NCI-H187 treated with DMSO at 0.1 percent for 48 hours (cell line): ENCODE data around the gene ANXA3.

Source experiments
- DNase-seq: peaks from one replicate; lab custom pipeline; 2025; lab: John Stamatoyannopoulos, UW

The ANXA3 gene

GRCh38 chr4:78644744-78645330, 93.3 kb downstream of the ANXA3 start:
- peak; percentile 8 for DNase-seq

DNA sequence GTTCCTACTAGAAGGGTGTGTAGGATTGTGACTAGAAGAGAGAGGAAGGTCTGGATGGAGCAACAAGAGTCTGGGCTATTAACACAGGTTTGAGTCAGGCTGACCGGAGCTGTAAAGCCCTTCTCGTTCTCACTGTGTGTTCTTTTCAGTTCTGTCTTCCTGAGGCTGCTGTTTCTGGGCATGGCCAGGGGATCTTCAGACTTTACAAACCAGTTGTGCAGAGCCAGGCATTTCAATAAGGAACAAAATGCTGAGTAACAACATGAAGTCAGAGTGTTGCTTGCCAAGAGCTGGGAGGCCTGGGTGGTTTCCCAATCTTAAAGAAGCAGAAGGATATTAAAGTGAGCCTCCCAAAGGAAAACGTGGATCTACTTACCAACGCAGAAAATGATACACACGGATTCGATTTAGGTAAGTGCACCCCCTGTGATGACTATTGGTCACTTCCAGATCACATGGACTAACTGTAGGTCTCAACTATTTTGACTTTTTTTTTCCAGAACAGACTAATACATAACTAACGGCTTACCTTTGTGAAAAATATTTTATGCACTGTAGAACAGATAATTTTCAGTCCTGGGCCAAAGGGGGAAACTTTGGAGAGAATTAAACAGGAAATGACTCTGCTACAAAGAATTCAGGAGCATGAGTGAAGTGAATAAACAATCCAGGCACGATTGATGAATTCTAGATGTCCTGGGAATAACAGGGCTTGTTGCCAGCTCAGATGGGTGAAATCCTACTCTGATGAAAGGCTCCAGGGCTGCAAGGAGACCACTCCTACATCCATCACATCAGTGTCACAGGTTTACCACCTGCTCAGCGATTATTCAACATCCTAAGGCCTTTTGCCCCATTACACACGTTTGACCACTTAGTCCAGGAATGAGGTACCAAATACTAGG, 94.5 kb downstream of the ANXA3 start:
- DNase-seq = no peak

GRCh38 chr4:78647272-78647671, 95.7 kb downstream of the ANXA3 start:
- no peak for DNase-seq

GRCh38 chr4:78648640-78649363, 97.2 kb downstream of the ANXA3 start:
- no peak for DNase-seq

DNA sequence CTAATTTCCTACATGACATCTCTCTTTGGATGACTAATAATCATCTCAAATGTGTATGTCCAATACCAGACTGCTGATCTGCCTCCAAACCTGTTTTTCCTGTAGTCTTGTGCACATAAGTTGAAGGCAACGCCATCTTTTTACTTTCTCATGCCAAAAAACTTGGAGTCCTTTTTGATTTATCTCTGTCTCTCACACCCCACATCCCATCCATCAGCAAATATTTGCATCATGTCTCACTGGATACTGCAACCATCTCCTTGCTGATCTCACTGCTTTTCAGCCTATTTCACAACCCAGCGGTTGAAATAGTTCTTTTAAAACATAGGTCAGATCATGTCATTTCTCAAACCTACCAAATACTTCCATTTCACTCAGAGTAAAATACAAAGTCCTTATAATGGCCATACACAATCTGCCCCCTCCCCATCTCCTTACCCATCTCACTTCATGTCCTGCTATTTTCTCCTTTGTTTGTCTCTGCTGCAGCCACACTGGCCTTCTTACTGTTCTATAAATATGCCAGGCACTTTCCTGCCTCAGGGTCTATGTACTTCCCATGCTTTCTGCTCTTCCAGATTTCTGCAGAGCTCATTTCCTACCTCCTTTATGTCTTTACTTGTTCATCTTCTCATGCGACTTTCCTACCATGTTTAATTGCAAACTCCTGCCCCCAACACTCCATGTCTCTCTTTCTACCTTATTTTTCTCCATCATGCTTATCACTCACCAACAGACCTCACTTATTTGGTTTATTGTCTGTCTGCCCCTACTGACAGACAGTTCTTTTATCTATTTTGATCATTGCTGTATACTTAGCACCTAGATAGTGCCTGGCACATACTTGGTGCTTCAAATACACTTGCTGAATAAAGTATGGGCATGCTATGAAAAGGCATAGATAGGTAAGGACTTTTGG, 98.8 kb downstream of the ANXA3 start:
- no peak for DNase-seq

- DNase-seq = no peak
These were observed 99.8 kb downstream of the ANXA3 start for GRCh38 chr4:78651250-78651860.

GRCh38 chr4:78652282-78652876, 100.8 kb downstream of the ANXA3 start:
- no peak for DNase-seq

- DNase-seq = no peak
These were observed 102.1 kb downstream of the ANXA3 start for GRCh38 chr4:78653655-78654054.

DNA sequence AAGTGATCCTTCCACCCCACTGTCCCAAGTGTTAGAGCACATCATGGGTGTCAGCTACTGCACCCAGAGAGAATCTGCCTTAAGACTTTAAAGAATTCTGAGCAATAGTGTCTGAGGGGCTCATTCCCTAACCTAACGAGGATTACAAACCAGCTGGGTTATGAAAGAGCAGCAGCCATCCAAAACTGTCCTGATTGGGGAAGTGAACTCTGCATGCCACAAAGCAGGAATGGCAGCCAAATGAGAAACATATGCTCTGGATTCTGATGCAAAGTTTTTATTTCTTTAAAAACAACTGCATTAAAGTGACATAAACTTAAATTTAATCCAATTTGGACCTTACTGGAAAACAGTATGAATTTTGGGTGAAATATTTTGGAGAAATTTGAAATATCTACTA, 103.2 kb downstream of the ANXA3 start:
- DNase-seq = no peak

GRCh38 chr4:78656968-78657445, 105.4 kb downstream of the ANXA3 start:
- DNase-seq = no peak

DNA sequence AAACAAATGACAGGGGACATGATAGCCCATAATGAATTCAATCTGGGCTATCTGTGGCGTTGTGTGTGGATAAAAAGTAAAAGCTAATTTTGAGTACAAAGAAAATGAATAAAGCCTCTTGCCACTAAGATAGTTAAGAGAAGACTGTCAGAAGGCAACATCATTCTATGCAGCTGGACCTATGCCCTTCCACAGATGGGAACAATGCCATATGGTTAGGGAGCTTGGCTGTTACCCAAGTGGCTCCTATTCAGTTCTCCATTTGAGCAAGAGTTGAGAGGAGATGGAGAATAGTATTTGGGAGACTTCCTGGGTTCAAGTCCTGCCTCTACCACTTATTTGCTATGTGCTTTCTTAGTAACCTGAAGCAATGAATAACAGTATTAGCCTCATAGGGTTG, 107.7 kb downstream of the ANXA3 start:
- no peak for DNase-seq

DNA sequence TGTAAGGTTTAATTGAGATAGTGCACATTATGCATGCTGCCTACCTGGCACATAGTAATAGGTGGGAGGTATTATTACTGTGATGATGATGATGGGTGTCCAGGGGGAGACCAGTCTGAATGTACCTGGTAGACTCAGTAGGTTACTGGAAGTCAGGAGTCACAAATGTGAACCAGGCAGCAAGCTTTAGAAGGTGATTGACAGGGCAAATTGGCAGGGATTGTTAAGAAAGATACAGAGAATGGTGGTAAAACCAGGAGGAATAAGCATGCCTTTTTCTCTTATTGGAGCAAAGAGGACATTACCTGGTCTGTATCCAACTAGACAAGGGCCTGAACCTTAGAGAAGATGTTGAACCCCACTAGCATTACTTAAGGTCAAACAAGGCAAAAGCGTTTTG, 108.1 kb downstream of the ANXA3 start:
- DNase-seq = no peak
